Stimulated activated naive CD8-positive, alpha-beta T cell treated with anti-CD3 and anti-CD28 coated beads, Interleukin-15, Interleukin-2, amounts not matched to agents 100 U/mL and 50 U/mL, for 24 hours (primary cell): Measurements from ENCODE around the gene MAN1C1.
"Not testable (repeated sequence)": the region's sequence is repeated elsewhere in the genome, so short reads cannot be mapped to it uniquely, and the experiment has no call there.

Experiments used
- ATAC-seq: fragments of 150-1000 bp; cut with Tn5 transposase; one replicate; pipeline ENCODE4 v1.10.0; 2021
- DNase-seq: peaks from one replicate; pipeline ENCODE4 v3.0.0; 2021

Gene MAN1C1

GRCh38 chr1:25583519-25584370 lies 32.8 kb upstream of the MAN1C1 start:
- DNase-seq (no peak), ATAC-seq (no peak)

- no peak for DNase-seq
- ATAC-seq = no peak
Observed at GRCh38 chr1:25586181-25586588, 30.4 kb upstream of the MAN1C1 start.

GRCh38 chr1:25587290-25587689 lies 29.3 kb upstream of the MAN1C1 start:
- ATAC-seq (no peak), DNase-seq (no peak)

- not testable (repeated sequence) for ATAC-seq, DNase-seq
Observed at GRCh38 chr1:25588224-25588623, 28.4 kb upstream of the MAN1C1 start.

- not testable (repeated sequence) for DNase-seq, ATAC-seq
Observed at GRCh38 chr1:25588786-25589185, 27.8 kb upstream of the MAN1C1 start.

- ATAC-seq = no peak
- no peak for DNase-seq
Observed at GRCh38 chr1:25590096-25590824, 26.3 kb upstream of the MAN1C1 start.

- DNase-seq (no peak), ATAC-seq (no peak)
Observed at GRCh38 chr1:25593861-25594260, 22.7 kb upstream of the MAN1C1 start.

GRCh38 chr1:25594971-25595370 lies 21.6 kb upstream of the MAN1C1 start:
- DNase-seq (no peak), ATAC-seq (no peak)

- not testable (repeated sequence) for DNase-seq, ATAC-seq
Observed at GRCh38 chr1:25596641-25597040, 19.9 kb upstream of the MAN1C1 start.

- no peak for DNase-seq
- no peak for ATAC-seq
Observed at GRCh38 chr1:25598879-25599278, 17.7 kb upstream of the MAN1C1 start.

- ATAC-seq = no peak
- DNase-seq = no peak
Observed at GRCh38 chr1:25599969-25600610, 16.5 kb upstream of the MAN1C1 start.

- not testable (repeated sequence) for ATAC-seq, DNase-seq
Observed at GRCh38 chr1:25600971-25601699, 15.5 kb upstream of the MAN1C1 start.

GRCh38 chr1:25603779-25604538 lies 12.6 kb upstream of the MAN1C1 start:
- ATAC-seq, DNase-seq: not testable (repeated sequence)

GRCh38 chr1:25607123-25607522 lies 9.5 kb upstream of the MAN1C1 start:
- no peak for DNase-seq
- no peak for ATAC-seq

- ATAC-seq (peak; percentile 93), DNase-seq (peak; percentile 91)
Observed at GRCh38 chr1:25608488-25609178, 8.0 kb upstream of the MAN1C1 start.

- ATAC-seq = no peak
- no peak for DNase-seq
Observed at GRCh38 chr1:25609921-25610320, 6.7 kb upstream of the MAN1C1 start.

GRCh38 chr1:25610822-25611630 lies 5.6 kb upstream of the MAN1C1 start:
- no peak for DNase-seq

GRCh38 chr1:25611843-25612242 lies 4.7 kb upstream of the MAN1C1 start:
- ATAC-seq (no peak), DNase-seq (no peak)

More at GRCh38 chr1:25610822-25611630, 5.6 kb upstream of the MAN1C1 start:
- no peak for ATAC-seq

- ATAC-seq = no peak
Observed at GRCh38 chr1:25612421-25612820, 4.2 kb upstream of the MAN1C1 start.

GRCh38 chr1:25613091-25613490 lies 3.5 kb upstream of the MAN1C1 start:
- ATAC-seq = no peak
- DNase-seq = no peak

More at GRCh38 chr1:25612421-25612820, 4.2 kb upstream of the MAN1C1 start:
- DNase-seq = no peak
